Inflammatory macrophage treated with lipopolysaccharide for 1 hour (primary cell): ENCODE results near the gene CCL20.

ENCODE experiments used
- DNase-seq, 2 donors: peaks; one replicate each; pipeline ENCODE4 v3.0.0-alpha.2; 2020 to 2022

The CCL20 gene

GRCh38 chr2:227804975-227805374, 8.7 kb upstream of the CCL20 start:
- DNase-seq = no peak

DNA sequence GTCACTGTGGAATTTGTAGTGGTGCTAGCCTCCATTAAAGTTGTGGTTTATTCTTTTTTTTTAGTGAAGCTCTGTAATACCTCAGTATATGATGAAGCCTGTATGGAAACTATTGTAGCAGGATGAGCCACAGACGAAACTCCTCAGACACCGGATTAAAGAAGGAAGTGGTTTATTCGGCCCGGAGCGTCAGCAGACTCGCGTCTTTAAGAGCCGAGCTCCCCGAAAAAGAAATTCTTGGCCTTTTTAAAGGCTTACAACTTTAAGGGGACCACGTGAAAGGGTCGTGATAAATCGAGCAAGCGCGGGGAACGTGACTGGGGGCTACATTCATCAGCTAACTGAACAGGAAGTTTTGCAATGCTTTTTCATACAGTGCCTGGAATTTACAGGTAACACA, 8.1 kb upstream of the CCL20 start:
- peak in 1 of 2 donors; percentile 72 for DNase-seq

GRCh38 chr2:227808936-227809335, 4.7 kb upstream of the CCL20 start:
- no peak for DNase-seq

GRCh38 chr2:227812001-227812400, 1.6 kb upstream of the CCL20 start:
- DNase-seq = no peak

DNA sequence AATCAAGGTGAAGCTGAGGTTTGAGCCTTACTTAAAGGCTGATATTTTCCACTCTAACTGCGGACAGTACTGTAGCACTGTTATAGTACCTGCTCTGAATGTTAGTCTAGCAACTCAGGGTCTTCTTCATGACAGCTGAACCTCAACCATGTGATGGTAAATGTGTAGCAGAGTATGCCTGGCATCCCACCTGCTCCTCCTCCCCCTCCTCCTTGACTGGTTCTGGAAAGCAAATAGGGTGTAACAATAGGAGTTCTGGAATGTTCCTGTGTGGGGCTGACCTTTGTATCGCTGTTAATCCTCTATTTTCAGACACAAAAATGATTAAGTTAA, 447 bp upstream of the CCL20 start:
- no peak for DNase-seq

- no peak for DNase-seq
Measured at GRCh38 chr2:227815066-227815465, 1.4 kb downstream of the CCL20 start.

- DNase-seq = no peak
Measured at GRCh38 chr2:227816507-227817294, 3.1 kb downstream of the CCL20 start.

DNA sequence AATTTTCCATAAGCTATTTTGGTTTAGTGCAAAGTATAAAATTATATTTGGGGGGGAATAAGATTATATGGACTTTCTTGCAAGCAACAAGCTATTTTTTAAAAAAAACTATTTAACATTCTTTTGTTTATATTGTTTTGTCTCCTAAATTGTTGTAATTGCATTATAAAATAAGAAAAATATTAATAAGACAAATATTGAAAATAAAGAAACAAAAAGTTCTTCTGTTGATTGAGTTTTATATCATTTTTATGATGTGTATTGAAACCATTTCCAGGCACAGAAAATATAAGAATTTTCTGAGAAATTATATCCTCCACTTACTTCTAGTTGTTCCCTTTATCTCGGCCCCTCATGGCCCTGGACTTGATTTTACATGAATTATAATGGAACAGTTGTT, 3.7 kb downstream of the CCL20 start:
- DNase-seq = no peak

GRCh38 chr2:227817850-227818674, 4.4 kb downstream of the CCL20 start:
- DNase-seq = peak; percentile 97 to 99

- peak in 1 of 2 donors; percentile 90 for DNase-seq
Measured at GRCh38 chr2:227818675-227819397, 5.2 kb downstream of the CCL20 start.

GRCh38 chr2:227819398-227819697, 5.7 kb downstream of the CCL20 start:
- DNase-seq = no peak

DNA sequence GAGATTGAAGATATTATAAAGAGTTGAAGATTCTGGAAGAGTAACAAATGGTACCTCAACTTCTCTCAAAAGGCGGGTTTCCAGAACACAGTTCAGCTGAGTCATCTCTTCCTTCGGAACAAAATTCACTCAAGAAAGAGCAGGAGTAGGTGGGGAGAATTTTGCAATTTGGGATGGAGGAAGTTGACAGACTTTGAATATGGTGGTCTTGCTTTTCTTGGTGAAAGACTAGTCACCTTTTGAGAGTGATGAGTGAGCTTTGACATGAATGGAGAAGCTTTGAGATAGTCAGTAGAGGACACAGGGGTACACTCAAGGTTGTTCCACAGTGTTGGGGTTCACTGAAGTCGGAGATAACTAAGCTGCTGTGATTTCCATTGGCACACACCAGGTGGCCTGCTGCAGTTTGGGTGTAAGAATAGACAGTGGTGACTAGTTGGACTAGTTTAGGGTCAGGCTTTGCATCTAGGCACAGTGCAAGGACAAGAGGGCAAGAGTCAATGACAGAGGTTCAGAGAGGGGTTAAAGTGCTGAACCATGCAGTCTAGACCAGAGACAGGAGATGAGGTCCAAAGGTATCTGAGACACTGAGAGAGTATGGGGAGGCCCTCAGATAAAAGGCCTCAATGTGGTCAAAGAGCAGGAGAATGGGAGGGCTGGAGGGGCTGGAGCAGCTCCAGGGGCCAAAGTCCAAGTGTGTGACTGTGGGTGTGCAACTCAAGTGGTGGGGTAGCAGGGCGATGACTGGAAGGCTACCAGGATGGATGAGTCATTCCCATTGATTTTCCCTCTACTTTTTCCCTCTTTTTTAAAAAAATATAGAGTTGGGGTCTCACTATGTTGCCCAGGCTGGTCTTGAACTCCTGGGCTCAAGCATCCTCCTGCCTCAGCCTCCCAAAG, 7.7 kb downstream of the CCL20 start:
- no peak for DNase-seq

- no peak for DNase-seq
Measured at GRCh38 chr2:227822416-227823003, 8.9 kb downstream of the CCL20 start.

GRCh38 chr2:227823922-227824321, 10.3 kb downstream of the CCL20 start:
- no peak for DNase-seq

- no peak for DNase-seq
Measured at GRCh38 chr2:227824711-227825110, 11.1 kb downstream of the CCL20 start.

DNA sequence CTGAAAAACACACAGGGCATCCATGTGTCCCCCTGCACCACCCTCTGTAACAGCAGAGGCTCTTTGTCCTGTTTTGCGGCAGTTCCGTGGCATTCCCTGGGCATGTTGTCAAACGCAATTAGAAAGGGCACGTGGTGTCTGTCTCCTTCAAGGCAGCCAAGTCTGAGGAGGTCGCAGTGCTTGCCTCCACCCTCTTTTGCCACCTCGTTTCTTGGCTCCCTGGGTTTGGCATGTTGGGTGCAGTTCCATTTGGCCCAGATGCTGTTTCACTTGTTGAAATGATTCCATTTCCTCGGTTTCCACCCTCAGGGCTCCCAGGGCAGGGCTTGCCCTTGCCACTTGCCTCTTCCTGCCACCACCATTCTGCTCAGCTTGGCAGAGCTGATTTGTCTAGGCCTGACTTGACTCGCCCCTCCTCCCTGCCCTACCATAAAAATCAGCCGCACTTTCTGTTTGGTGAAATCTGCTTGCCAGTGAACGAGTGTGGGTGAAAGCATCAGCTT, 12.4 kb downstream of the CCL20 start:
- no peak for DNase-seq

GRCh38 chr2:227826563-227826962, 12.9 kb downstream of the CCL20 start:
- no peak for DNase-seq

DNA sequence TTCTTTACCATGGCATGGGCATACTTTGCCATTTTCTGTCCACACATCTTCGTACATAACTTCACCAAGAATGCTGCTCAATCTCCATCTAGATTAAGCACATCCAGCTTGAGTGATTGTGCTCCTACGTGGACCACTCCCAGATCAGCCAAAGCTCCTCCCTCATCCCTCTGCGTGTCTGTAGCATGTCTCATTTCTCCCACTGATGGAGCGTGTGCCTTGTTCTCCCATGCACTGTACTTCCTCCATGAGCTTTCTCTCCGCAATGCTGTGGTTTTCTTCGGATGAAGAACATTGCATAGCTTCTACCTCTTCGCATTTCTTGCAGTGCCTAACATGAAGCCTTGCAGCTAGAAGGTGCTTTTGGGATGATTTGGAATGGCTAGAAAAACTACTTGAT, 13.5 kb downstream of the CCL20 start:
- peak; percentile 32 to 36 for DNase-seq

- DNase-seq = no peak
Measured at GRCh38 chr2:227828477-227828912, 14.9 kb downstream of the CCL20 start.

- no peak for DNase-seq
Measured at GRCh38 chr2:227829337-227829736, 15.7 kb downstream of the CCL20 start.

GRCh38 chr2:227834423-227834822, 20.8 kb downstream of the CCL20 start:
- DNase-seq = no peak
